ENCODE measurements around the gene RPL36A.

The RPL36A gene

GRCh38 chrX:101419489-101419888 lies 28.7 kb downstream of the RPL36A start:
- Mint-ChIP-seq H3K27ac (peak overlapping the region; percentile 93), H3K27me3 (ENCODE audit: low read depth, poor library complexity) (no peaks in the 10 kb centered on the region)
- TF ChIP-seq CTCF (IDR thresholded peaks at IDR 0.05) = no peak

GRCh38 chrX:101427954-101428353 lies 37.1 kb downstream of the RPL36A start:
- Mint-ChIP-seq H3K27me3 (ENCODE audit: low read depth, poor library complexity) (no peaks in the 10 kb centered on the region), H3K27ac (no peak overlapping the region), H3K4me3 (no peak overlapping the region), H3K9me3 (peaks cover 64% of the 10 kb centered on the region), H3K36me3 (ENCODE audit: low read depth) (peaks cover 72% of the 10 kb centered on the region), H3K4me1 (peaks cover 5% of the 10 kb centered on the region)
- TF ChIP-seq CTCF (IDR thresholded peaks at IDR 0.05) = no peak
- DNase-seq = no peak

More at GRCh38 chrX:101419489-101419888, 28.7 kb downstream of the RPL36A start:
- peaks cover 58% of the 10 kb centered on the region for H3K9me3 Mint-ChIP-seq
- H3K36me3 Mint-ChIP-seq (ENCODE audit: low read depth) = peaks cover 26% of the 10 kb centered on the region
- H3K4me3 Mint-ChIP-seq = peak overlapping the region; percentile 89
- DNase-seq = no peak
- peaks cover 40% of the 10 kb centered on the region for H3K4me1 Mint-ChIP-seq

- H3K36me3 Mint-ChIP-seq (ENCODE audit: low read depth) = peaks cover 72% of the 10 kb centered on the region
- no peak for DNase-seq
- no peak overlapping the region for H3K4me3 Mint-ChIP-seq
- H3K4me1 Mint-ChIP-seq = peaks cover 5% of the 10 kb centered on the region
- H3K27ac Mint-ChIP-seq = no peak overlapping the region
- H3K9me3 Mint-ChIP-seq = peaks cover 60% of the 10 kb centered on the region
- TF ChIP-seq CTCF (IDR thresholded peaks at IDR 0.05) = no peak
- no peaks in the 10 kb centered on the region for H3K27me3 Mint-ChIP-seq (ENCODE audit: low read depth, poor library complexity)
Measured at GRCh38 chrX:101429934-101430333, 39.1 kb downstream of the RPL36A start.

- H3K9me3 Mint-ChIP-seq = peaks cover 60% of the 10 kb centered on the region
- TF ChIP-seq CTCF (IDR thresholded peaks at IDR 0.05) = no peak
- no peak overlapping the region for H3K27ac Mint-ChIP-seq
Measured at GRCh38 chrX:101430457-101431078, 39.8 kb downstream of the RPL36A start.

GRCh38 chrX:101442085-101442484 lies 51.3 kb downstream of the RPL36A start:
- TF ChIP-seq CTCF (IDR thresholded peaks at IDR 0.05) = no peak
- Mint-ChIP-seq H3K4me1 (no peaks in the 10 kb centered on the region), H3K36me3 (ENCODE audit: low read depth) (peaks cover 73% of the 10 kb centered on the region), H3K27me3 (ENCODE audit: low read depth, poor library complexity) (no peaks in the 10 kb centered on the region), H3K9me3 (peaks cover 74% of the 10 kb centered on the region), H3K27ac (no peak overlapping the region), H3K4me3 (no peak overlapping the region)
- no peak for DNase-seq

More at GRCh38 chrX:101430457-101431078, 39.8 kb downstream of the RPL36A start:
- Mint-ChIP-seq H3K36me3 (ENCODE audit: low read depth) (peaks cover 71% of the 10 kb centered on the region), H3K4me1 (peaks cover 5% of the 10 kb centered on the region), H3K27me3 (ENCODE audit: low read depth, poor library complexity) (no peaks in the 10 kb centered on the region), H3K4me3 (no peak overlapping the region)
- no peak for DNase-seq
